Psoas muscle (tissue), 8 donors: Measurements from ENCODE around the gene MRPS14. TPM values are rescaled to one million over a fixed set of nuclear protein-coding genes. Genes with fewer than 3 reads are reported as not detected.

Experiments used
- ATAC-seq, 4 donors: fragments of 200-7000 bp; cut with Tn5 transposase; one replicate each; pipeline ENCODE4 v1.9.1; 2020; ENCODE audit warnings: moderate library complexity in 3 of 4, mild to moderate bottlenecking in 2 of 4
- DNase-seq, 2 donors: peaks; one replicate each; pipeline ENCODE4 v3.0.0-alpha.2; 2020
- H3K27ac ChIP-seq: fragments of 200-600 bp; one replicate; pipeline ENCODE4 v1.8.0; 2022
- H3K27me3 ChIP-seq, 3 donors: fragments of 200-600 bp in 1 of 3; one replicate each; pipeline versions ENCODE4 v1.6.1 to v1.8.0; 2013 to 2022; ENCODE audit warnings: low read length in 2 of 3, mild to moderate bottlenecking in 2 of 3, moderate library complexity in 1 of 3; ENCODE audit not compliant: insufficient read depth in 3 of 3
- H3K36me3 ChIP-seq, 2 donors: fragments of 200-600 bp in 1 of 2; one replicate each; pipeline versions ENCODE4 v1.6.1 to v1.8.0; 2013 to 2022; ENCODE audit warnings: low read depth in 1 of 2, mild to moderate bottlenecking in 1 of 2, moderate library complexity in 1 of 2; ENCODE audit not compliant: insufficient read depth in 1 of 2
- H3K4me1 ChIP-seq: fragments of 200-600 bp; one replicate; pipeline ENCODE4 v1.8.0; 2022
- H3K4me3 ChIP-seq: fragments of 200-600 bp; one replicate; pipeline ENCODE4 v1.8.0; 2022; ENCODE audit warnings: mild to moderate bottlenecking
- H3K9me3 ChIP-seq: fragments of 200-600 bp; one replicate; pipeline ENCODE4 v1.8.0; 2022
- CTCF ChIP-seq: fragments of 200-600 bp; IDR thresholded peaks from one replicate; pipeline ENCODE4 v1.8.0; 2022; ENCODE audit warnings: antibody characterized with exemption
- WGBS, 3 donors: extraction: QIAGEN DNeasy Blood & Tissue Kit; methylation state at CpG; one replicate each; pipeline versions ENCODE4 v1.1.6 to v1.1.7; 2013; 5-methylcytosine and 5-hydroxymethylcytosine counted together
- intact Hi-C, 2 donors: fragments of 100-400 bp; cut with DNase I; formaldehyde crosslinking; loops; one replicate each; pipeline versions ENCODE4 v1.11.0 to v1.14.2; 2022
- polyA plus RNA-seq, 3 donors: library from polyadenylated mRNA; stranded (reverse); fragments of 200-250 nt; gene quantifications; one replicate each; pipeline ENCODE4 v1.2.3, GENCODE V29; 2013
- total RNA-seq, 4 donors: library from RNA; stranded (reverse); fragmentation: NEBNext Ultra II Directional in 2 of 4; extraction: Animal tissue kit (Norgen Biotek cat#: 25700) in 2 of 4; gene quantifications; one replicate each; pipeline versions ENCODE4 v1.2.1 to v1.2.4, GENCODE V29; 2021 to 2023
- donor health status: healthy with polysubstance abuse.
- donor health status: DM: no; HTN: no; CAD: no; lungs with moderate emphysema.
- donor health status: Bipolar disorder and iron deficiency.
- donor health status: healthy.
- donor health status: DM: yes; HTN: yes; CAD: no.
- donor health status: DM: no; HTN: no; CAD: no.
- donor health status: DM: no; HTN: no; CAD: no.
- donor health status: DM: yes; HTN: yes; CAD: no.

Gene MRPS14
- total and polyA plus RNA-seq, 7 donors, result 21.6 to 40.7 (median 26.0) TPM

DNA sequence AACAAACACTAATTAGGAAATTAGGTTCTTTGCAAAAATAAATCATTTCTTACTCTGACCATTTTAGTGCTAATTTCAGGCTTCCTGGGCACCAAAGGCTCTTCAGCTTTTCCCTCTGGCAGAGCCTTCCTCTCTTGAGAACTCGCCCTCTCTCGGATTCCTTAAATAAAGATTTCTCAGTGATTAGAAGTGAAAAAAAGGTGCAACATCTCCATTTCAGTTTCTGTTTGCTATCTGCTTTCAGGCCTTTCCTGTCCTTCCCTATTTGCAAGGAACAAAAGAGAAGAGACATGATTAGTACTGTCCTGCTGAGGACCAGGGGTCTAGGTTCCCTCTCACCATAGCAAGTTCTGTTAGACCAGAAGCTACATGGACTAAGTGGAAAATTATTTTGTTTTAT lies 51.3 kb downstream of the MRPS14 start:
- H3K36me3 ChIP-seq, result no peaks in the 10 kb centered on the region
- no peak overlapping the region for H3K4me3 ChIP-seq
- DNase-seq (no peak), ATAC-seq (no peak)
- H3K27ac ChIP-seq, result no peak overlapping the region
- H3K4me1 ChIP-seq, result no peaks in the 10 kb centered on the region
- TF ChIP-seq CTCF, result no peak
- intact Hi-C loops, result no loop called here
- no peaks in the 10 kb centered on the region for H3K9me3 ChIP-seq
- no peaks in the 10 kb centered on the region for H3K27me3 ChIP-seq
- WGBS, 3 donors, result 84 to 95% (median 87%) methylated on average over 2 of the region's 2 CpGs

GRCh38 chr1:174971466-174971865 lies 51.8 kb downstream of the MRPS14 start:
- Histone ChIP-seq H3K27ac (no peak overlapping the region), H3K4me3 (no peak overlapping the region), H3K4me1 (no peaks in the 10 kb centered on the region), H3K27me3 (no peaks in the 10 kb centered on the region), H3K9me3 (no peaks in the 10 kb centered on the region), H3K36me3 (no peaks in the 10 kb centered on the region)
- intact Hi-C loops, result no loop called here
- no peak for TF ChIP-seq CTCF
- DNase-seq (no peak), ATAC-seq (no peak)

DNA sequence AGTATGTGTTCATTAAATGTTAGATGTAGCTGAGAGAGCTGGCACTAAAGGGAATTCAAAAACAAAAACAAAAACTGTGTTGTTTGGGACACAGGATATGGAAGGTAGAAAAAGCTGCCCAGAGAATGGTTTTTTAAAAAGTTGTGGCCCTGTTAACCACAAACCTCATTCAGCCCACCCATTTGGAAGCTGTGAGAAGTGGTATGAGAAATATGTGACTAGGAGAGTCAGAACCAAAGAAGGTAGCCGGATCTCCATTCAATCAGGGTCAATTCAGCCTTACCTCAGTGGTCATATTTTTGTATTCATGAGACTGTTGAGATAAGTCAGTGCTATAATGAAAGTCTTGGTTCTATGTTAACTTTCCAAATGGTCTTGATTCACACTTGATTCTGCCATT lies 53.2 kb downstream of the MRPS14 start:
- no peaks in the 10 kb centered on the region for H3K27me3 ChIP-seq
- intact Hi-C loops, result no loop called here
- no peak for TF ChIP-seq CTCF
- H3K9me3 ChIP-seq, result no peaks in the 10 kb centered on the region
- no peak overlapping the region for H3K4me3 ChIP-seq
- no peak overlapping the region for H3K27ac ChIP-seq
- WGBS, 3 donors, result 95 to 100% (median 97%) methylated on average over 1 of the region's 1 CpG
- H3K4me1 ChIP-seq, result peaks cover 11% of the 10 kb centered on the region
- no peak for ATAC-seq
- H3K36me3 ChIP-seq, result no peaks in the 10 kb centered on the region
- no peak for DNase-seq

DNA sequence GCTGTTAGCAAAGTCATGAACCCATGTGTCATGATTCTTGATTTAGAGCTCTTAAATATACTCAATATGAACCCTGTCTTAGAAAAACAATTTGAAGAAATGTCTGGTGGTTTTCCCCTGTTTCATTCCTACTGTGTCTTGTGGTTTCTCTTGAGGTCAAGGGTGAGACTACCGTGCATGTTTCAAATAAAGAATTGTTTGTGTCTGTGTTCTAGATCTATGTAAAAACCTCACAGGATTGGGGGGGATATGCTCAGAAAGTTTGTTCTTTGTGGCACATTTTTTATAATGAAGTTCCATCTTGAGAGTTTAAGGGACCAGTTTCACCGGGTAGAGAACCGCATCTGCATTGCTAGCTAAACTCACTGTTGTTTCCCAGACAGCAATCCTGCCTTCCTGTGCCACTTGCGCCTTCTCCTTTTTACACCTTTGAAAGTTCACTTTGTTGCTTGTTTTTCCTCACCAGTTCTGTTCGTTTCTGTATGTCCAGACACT lies 54.4 kb downstream of the MRPS14 start:
- DNase-seq, result no peak
- WGBS, 3 donors, result 68 to 76% (median 71%) methylated on average over 5 of the region's 5 CpGs
- ATAC-seq, result no peak
- TF ChIP-seq CTCF, result no peak
- no peaks in the 10 kb centered on the region for H3K9me3 ChIP-seq
- H3K27ac ChIP-seq, result no peak overlapping the region
- no peaks in the 10 kb centered on the region for H3K36me3 ChIP-seq
- H3K4me1 ChIP-seq, result peaks cover 20% of the 10 kb centered on the region
- H3K27me3 ChIP-seq, result no peaks in the 10 kb centered on the region
- intact Hi-C loops, result no loop called here
- H3K4me3 ChIP-seq, result no peak overlapping the region
